SH-SY5Y (cell line): ENCODE results near the gene SUPT4H1.

Experiments used
- GATA2 ChIP-seq: IDR thresholded peaks from 2 replicates; pipeline ENCODE4 v1.6.1; 2011; ENCODE audit warnings: mild to moderate bottlenecking, low read depth, low read length
- GATA3 ChIP-seq: IDR thresholded peaks from 2 replicates; pipeline ENCODE4 v1.6.1; 2011; ENCODE audit warnings: low read depth, mild to moderate bottlenecking, low read length, moderate library complexity

SUPT4H1 gene

GRCh38 chr17:58362368-58363014, 10.5 kb upstream of the SUPT4H1 start:
- TF ChIP-seq GATA3 (no peak), GATA2 (no peak)

GRCh38 chr17:58360296-58361063, 8.5 kb upstream of the SUPT4H1 start:
- TF ChIP-seq GATA2 = no peak
- no peak for TF ChIP-seq GATA3

GRCh38 chr17:58358408-58359172, 6.6 kb upstream of the SUPT4H1 start:
- TF ChIP-seq GATA2 (no peak), GATA3 (no peak)

GRCh38 chr17:58357312-58358297, 5.6 kb upstream of the SUPT4H1 start:
- TF ChIP-seq GATA3 (no peak), GATA2 (no peak)

- TF ChIP-seq GATA2 (no peak), GATA3 (no peak)
Measured at GRCh38 chr17:58356231-58356630, 4.2 kb upstream of the SUPT4H1 start.

GRCh38 chr17:58354541-58355216, 2.7 kb upstream of the SUPT4H1 start:
- TF ChIP-seq GATA3 = no peak
- TF ChIP-seq GATA2 = no peak

GRCh38 chr17:58353389-58353825, 1.4 kb upstream of the SUPT4H1 start:
- no peak for TF ChIP-seq GATA2
- TF ChIP-seq GATA3 = no peak

GRCh38 chr17:58352596-58353388, 791 bp upstream of the SUPT4H1 start:
- TF ChIP-seq GATA2 (no peak), GATA3 (no peak)

- TF ChIP-seq GATA2 (no peak), GATA3 (no peak)
Measured at GRCh38 chr17:58351182-58351581, 819 bp downstream of the SUPT4H1 start.

GRCh38 chr17:58348038-58348437, 4.0 kb downstream of the SUPT4H1 start:
- TF ChIP-seq GATA2 = no peak
- no peak for TF ChIP-seq GATA3

GRCh38 chr17:58345500-58345899, 6.5 kb downstream of the SUPT4H1 start:
- no peak for TF ChIP-seq GATA2
- TF ChIP-seq GATA3 = no peak

GRCh38 chr17:58344791-58345157, 7.2 kb downstream of the SUPT4H1 start:
- TF ChIP-seq GATA2 (no peak), GATA3 (no peak)
